Neural cell (in vitro differentiated cells): ENCODE measurements around the gene PKM. TPM values are rescaled to one million over a fixed set of nuclear protein-coding genes. Genes with fewer than 3 reads are reported as not detected.

Experiments
- H2AFZ ChIP-seq: fragments of 200-600, 300-800 bp; sonication (generic), shearing (Covaris generic); 2 replicates; pipeline ENCODE4 v1.6.0; 2014; ENCODE audit warnings: low read depth, mild to moderate bottlenecking, antibody characterized with exemption, low read length, moderate library complexity
- H3F3A ChIP-seq: fragments of 200-600 bp; shearing (Covaris generic); 2 replicates; pipeline ENCODE4 v1.6.1; 2016; ENCODE audit warnings: mild to moderate bottlenecking, moderate library complexity, mixed read lengths, antibody characterized with exemption, low read length; ENCODE audit not compliant: insufficient read depth, poor library complexity, severe bottlenecking
- H3K27ac ChIP-seq: fragments of 200-600, 300-800 bp; sonication (generic), shearing (Covaris generic); 2 replicates; pipeline ENCODE4 v1.5.1; 2014; ENCODE audit warnings: mild to moderate bottlenecking, low read length, moderate library complexity
- H3K27me3 ChIP-seq: fragments of 300-800, 200-600 bp; sonication (generic), shearing (Covaris generic); 2 replicates; pipeline ENCODE4 v1.6.0; 2014; ENCODE audit warnings: mild to moderate bottlenecking, low read depth, low read length, moderate library complexity; ENCODE audit not compliant: insufficient read depth
- H3K36me3 ChIP-seq: fragments of 300-800, 200-600 bp; sonication (generic), shearing (Covaris generic); 2 replicates; pipeline ENCODE4 v1.5.1; 2014; ENCODE audit warnings: mild to moderate bottlenecking, antibody characterized with exemption, low read length, moderate library complexity; ENCODE audit not compliant: insufficient read depth
- H3K4me2 ChIP-seq: fragments of 300-800, 200-600 bp; sonication (generic), shearing (Covaris generic); 2 replicates; pipeline ENCODE4 v1.6.0; 2014; ENCODE audit warnings: mild to moderate bottlenecking, low read length
- H3K4me3 ChIP-seq: fragments of 300-800, 200-600 bp; sonication (generic), shearing (Covaris generic); 2 replicates; pipeline ENCODE4 v1.5.1; 2014; ENCODE audit warnings: mild to moderate bottlenecking, low read length, moderate library complexity
- H3K79me2 ChIP-seq: fragments of 200-600 bp; shearing (Covaris generic); replicated peaks from 2 replicates; pipeline ENCODE4 v1.6.0; 2014; ENCODE audit warnings: mild to moderate bottlenecking, low read length, moderate library complexity; ENCODE audit not compliant: insufficient read depth
- H3K9ac ChIP-seq: fragments of 300-800, 200-600 bp; sonication (generic), shearing (Covaris generic); 2 replicates; pipeline ENCODE4 v1.6.1; 2016; ENCODE audit warnings: mild to moderate bottlenecking, low read length, mixed read lengths
- H3K9me2 ChIP-seq: fragments of 200-600 bp; shearing (Covaris generic); 2 replicates; pipeline ENCODE4 v1.6.1; 2016; ENCODE audit warnings: mild to moderate bottlenecking, low read length, mixed read lengths; ENCODE audit not compliant: insufficient read depth
- H3K9me3 ChIP-seq: fragments of 200-600, 300-800 bp; sonication (generic), shearing (Covaris generic); 2 replicates; pipeline ENCODE4 v1.6.1; 2016; ENCODE audit warnings: mild to moderate bottlenecking, mixed run types, low read length, moderate library complexity, mixed read lengths
- H4K20me1 ChIP-seq: fragments of 200-600 bp; shearing (Covaris generic); 2 replicates; pipeline ENCODE4 v1.6.1; 2016; ENCODE audit warnings: mild to moderate bottlenecking, mixed run types; ENCODE audit not compliant: insufficient read depth
- CTCF ChIP-seq: fragments of 450-650 bp; IDR thresholded peaks from 2 replicates; pipeline ENCODE4 v1.5.1; 2014; ENCODE audit warnings: antibody characterized with exemption, mild to moderate bottlenecking, moderate library complexity; ENCODE audit not compliant: poor library complexity, severe bottlenecking
- EP300 ChIP-seq: fragments of 450-650 bp; conservative IDR thresholded peaks from 2 replicates; pipeline ENCODE4 v1.6.1; 2014; ENCODE audit warnings: antibody characterized with exemption, mild to moderate bottlenecking, moderate library complexity; ENCODE audit not compliant: poor library complexity, severe bottlenecking
- EZH2 ChIP-seq: fragments of 200-600, 300-800 bp; shearing (Covaris generic), sonication (generic); IDR thresholded peaks from 2 replicates; pipeline ENCODE4 v1.6.1; 2014; ENCODE audit warnings: antibody characterized with exemption, low read length, borderline replicate concordance, mild to moderate bottlenecking; ENCODE audit not compliant: insufficient read depth, poor library complexity, severe bottlenecking
- MXI1 ChIP-seq: fragments of 450-650 bp; conservative IDR thresholded peaks from 2 replicates; pipeline ENCODE4 v1.6.1; 2014; ENCODE audit warnings: antibody characterized with exemption, mild to moderate bottlenecking; ENCODE audit not compliant: poor library complexity, severe bottlenecking
- POLR2AphosphoS5 ChIP-seq: IDR thresholded peaks from 2 replicates; pipeline ENCODE4 v1.6.1; 2012
- RAD21 ChIP-seq: fragments of 450-650 bp; conservative IDR thresholded peaks from 2 replicates; pipeline ENCODE4 v1.6.1; 2014; ENCODE audit warnings: antibody characterized with exemption, mild to moderate bottlenecking, moderate library complexity
- SMC3 ChIP-seq: fragments of 450-650 bp; conservative IDR thresholded peaks from 2 replicates; pipeline ENCODE4 v1.6.1; 2014; ENCODE audit warnings: antibody characterized with exemption, mild to moderate bottlenecking, moderate library complexity; ENCODE audit not compliant: poor library complexity
- TAF1 ChIP-seq: IDR thresholded peaks from 2 replicates; pipeline ENCODE4 v1.6.1; 2012; ENCODE audit warnings: low read depth
- polyA plus RNA-seq: library from polyadenylated mRNA; depleted of rRNA; stranded (reverse); fragments of >200 nt; gene quantifications from 2 replicates; pipeline ENCODE4 v1.2.3, GENCODE V29; 2014
- TF ChIP-seq, protein P1 (sequence below): IDR thresholded peaks from 2 replicates; pipeline ENCODE4 v1.6.1; 2012; ENCODE audit warnings: borderline replicate concordance

PKM gene
- polyA plus RNA-seq, 1 donor from 2014 or later: 361 TPM

DNA sequence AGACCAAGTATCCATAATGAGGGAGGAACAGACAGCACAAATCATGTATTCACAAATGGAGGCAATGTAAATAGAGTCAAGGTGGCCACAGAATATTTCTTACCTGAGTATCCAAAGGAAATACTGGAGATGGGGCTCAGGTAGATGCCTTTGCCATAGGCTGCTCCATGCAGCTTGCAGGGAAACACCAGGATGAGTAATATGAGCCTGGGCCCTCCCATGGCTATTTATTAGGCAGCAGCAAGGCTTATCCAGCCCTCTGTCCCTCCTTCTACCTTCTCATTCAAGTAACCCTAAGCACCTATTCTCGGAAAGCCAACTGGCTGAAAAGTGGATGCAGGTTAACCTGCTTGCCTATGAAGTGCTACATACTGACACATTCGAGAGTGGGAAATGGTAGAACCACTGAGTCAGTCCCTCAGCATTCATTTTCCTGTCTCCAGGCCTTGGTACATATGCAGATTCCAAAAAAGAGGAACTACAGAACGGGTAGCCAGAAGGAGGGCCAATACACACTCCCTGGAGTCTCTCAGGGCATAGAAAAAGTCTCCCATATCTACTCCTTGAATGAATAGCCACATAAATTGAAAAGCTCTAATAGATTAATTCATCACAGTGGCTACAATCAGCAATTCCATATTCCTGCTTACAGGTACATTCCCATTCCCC, 18.3 kb upstream of the PKM start:
- H3K4me2 ChIP-seq: no peak overlapping the region
- H2AFZ ChIP-seq: no peak overlapping the region
- H3F3A ChIP-seq: no peaks in the 10 kb centered on the region
- no peaks in the 10 kb centered on the region for H3K79me2 ChIP-seq
- no peaks in the 10 kb centered on the region for H3K9me3 ChIP-seq
- H3K27ac ChIP-seq: no peak overlapping the region
- H3K9ac ChIP-seq: no peak overlapping the region
- no peak for TF ChIP-seq TAF1
- TF ChIP-seq, protein P1, sequence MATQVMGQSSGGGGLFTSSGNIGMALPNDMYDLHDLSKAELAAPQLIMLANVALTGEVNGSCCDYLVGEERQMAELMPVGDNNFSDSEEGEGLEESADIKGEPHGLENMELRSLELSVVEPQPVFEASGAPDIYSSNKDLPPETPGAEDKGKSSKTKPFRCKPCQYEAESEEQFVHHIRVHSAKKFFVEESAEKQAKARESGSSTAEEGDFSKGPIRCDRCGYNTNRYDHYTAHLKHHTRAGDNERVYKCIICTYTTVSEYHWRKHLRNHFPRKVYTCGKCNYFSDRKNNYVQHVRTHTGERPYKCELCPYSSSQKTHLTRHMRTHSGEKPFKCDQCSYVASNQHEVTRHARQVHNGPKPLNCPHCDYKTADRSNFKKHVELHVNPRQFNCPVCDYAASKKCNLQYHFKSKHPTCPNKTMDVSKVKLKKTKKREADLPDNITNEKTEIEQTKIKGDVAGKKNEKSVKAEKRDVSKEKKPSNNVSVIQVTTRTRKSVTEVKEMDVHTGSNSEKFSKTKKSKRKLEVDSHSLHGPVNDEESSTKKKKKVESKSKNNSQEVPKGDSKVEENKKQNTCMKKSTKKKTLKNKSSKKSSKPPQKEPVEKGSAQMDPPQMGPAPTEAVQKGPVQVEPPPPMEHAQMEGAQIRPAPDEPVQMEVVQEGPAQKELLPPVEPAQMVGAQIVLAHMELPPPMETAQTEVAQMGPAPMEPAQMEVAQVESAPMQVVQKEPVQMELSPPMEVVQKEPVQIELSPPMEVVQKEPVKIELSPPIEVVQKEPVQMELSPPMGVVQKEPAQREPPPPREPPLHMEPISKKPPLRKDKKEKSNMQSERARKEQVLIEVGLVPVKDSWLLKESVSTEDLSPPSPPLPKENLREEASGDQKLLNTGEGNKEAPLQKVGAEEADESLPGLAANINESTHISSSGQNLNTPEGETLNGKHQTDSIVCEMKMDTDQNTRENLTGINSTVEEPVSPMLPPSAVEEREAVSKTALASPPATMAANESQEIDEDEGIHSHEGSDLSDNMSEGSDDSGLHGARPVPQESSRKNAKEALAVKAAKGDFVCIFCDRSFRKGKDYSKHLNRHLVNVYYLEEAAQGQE: no peak
- no peak for TF ChIP-seq EZH2
- TF ChIP-seq MXI1: no peak
- TF ChIP-seq EP300: no peak
- TF ChIP-seq SMC3: no peak
- TF ChIP-seq POLR2AphosphoS5: no peak
- H3K9me2 ChIP-seq: no peaks in the 10 kb centered on the region
- peaks cover 13% of the 10 kb centered on the region for H3K36me3 ChIP-seq
- no peaks in the 10 kb centered on the region for H3K27me3 ChIP-seq
- no peaks in the 10 kb centered on the region for H4K20me1 ChIP-seq
- no peak overlapping the region for H3K4me3 ChIP-seq

GRCh38 chr15:72248514-72248913, 17.5 kb upstream of the PKM start:
- H2AFZ ChIP-seq: no peak overlapping the region
- no peaks in the 10 kb centered on the region for H3K79me2 ChIP-seq
- no peak overlapping the region for H3K9ac ChIP-seq
- H3K4me3 ChIP-seq: no peak overlapping the region
- H3F3A ChIP-seq: no peaks in the 10 kb centered on the region
- H4K20me1 ChIP-seq: no peaks in the 10 kb centered on the region
- no peaks in the 10 kb centered on the region for H3K9me2 ChIP-seq
- H3K27ac ChIP-seq: no peak overlapping the region
- no peak overlapping the region for H3K4me2 ChIP-seq
- peaks cover 13% of the 10 kb centered on the region for H3K36me3 ChIP-seq
- H3K9me3 ChIP-seq: no peaks in the 10 kb centered on the region
- TF ChIP-seq CTCF (no peak), SMC3 (no peak), POLR2AphosphoS5 (no peak), TAF1 (no peak), MXI1 (no peak), EZH2 (no peak), RAD21 (no peak), EP300 (no peak)
- TF ChIP-seq, protein P1: no peak
- H3K27me3 ChIP-seq: no peaks in the 10 kb centered on the region
